GM19023 (cell line): ENCODE measurements around the gene MACROH2A1.

ENCODE experiments used
- ATAC-seq: cut with Tn5 transposase; IDR thresholded peaks from one replicate; pipeline ENCODE4 v1.9.1; 2021; ENCODE audit warnings: mild to moderate bottlenecking, moderate library complexity; ENCODE audit not compliant: unreplicated experiment

MACROH2A1 gene

DNA sequence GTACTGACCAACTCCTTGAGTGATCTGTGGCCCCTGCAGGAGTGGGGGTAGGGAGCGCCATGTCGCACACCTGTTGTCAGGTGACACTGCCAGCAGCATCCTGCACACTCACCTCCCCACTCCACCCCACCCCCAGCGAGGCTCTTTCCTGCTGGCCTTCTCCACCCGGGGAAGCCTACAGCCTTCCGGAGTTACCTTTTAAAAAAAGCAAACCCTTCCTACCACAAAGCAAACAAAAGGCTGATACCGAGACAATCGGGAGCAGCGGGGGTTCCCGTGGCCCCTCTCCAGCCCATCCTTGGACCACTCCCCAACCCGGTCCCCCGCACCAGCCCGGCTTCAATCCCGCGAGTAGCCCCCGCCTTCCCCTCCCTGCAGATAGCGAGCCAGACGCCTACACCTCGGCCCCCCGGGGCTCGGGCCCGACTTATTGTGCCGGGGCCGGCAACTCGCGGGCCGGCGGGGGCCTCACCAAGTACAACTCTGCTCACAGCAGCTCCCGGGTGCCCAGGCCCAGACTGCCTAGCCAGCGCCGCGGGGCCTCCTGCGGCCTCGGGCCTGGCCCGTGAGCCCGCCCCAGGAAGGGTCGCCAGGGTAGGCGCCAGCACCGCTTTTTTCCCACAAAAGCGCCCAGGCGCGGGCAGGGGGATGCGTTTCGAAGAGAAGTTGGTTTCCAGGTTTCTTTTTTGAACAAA is 724 bp downstream of the MACROH2A1 start:
- peak; percentile 35 for ATAC-seq

DNA sequence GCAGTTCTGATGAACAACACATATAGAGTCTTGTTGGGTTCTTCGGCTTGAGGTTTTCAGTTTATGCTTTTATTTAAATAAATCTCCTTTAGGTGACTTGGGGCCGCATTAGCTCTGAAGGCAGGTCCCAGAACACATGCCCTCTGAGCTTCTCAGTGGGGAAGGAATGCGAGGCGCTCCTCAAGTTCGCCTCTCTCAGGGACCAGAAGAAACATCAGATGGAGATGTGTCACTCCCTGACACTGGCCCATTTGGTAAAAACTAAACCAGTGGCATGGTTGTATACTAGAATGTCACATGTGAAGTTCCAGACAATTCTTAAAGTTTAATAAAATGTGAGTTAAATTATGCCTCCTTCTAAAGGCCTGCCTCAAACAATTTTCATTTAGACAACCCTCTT is 1.9 kb downstream of the MACROH2A1 start:
- ATAC-seq: no peak

DNA sequence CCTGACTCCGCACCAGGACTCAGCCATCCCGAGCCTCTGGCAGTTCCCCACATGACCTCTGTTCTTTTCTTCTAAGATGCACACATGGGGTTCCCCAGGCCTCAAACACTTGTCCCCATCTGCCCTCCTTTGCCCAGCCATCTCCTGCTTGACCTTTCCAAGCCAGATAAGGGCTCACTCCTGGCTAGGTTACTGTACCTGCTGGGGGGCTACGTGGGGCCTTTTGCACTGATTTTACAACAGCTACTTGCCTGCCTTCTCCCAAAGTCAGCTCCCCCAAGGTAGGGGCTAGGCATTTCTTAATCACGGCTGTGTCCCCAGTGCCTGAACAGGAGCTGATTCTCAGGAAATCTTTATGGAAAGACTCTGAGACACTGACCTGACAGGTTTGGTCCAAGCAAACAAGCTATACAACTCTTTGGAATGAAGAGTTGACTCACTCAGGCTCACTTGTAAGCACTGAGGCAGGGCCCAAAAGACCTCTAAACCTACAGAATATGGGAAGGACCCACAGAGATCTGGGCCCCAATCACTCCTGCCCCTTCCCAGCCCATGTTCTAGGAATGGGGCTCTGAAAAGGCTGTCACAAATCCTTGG is 2.5 kb downstream of the MACROH2A1 start:
- no peak for ATAC-seq

DNA sequence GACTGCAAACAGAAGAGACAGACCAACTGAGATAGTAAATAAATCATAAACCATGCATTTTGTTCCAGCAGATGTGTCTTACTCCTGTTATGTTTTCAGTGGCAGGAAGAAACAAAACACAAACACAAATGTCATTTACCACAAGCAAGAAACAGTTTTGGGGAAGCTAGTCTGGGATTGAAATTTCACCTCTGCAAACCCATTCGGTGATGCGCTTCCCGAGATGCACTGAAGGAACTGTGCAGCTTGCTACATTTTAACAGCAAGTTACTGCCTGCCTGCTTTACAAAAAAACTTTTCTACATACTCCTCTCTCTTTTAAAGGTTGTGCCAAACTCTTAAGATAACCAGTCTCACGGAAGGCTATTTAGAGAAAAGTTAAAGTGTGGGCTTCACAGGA is 3.2 kb downstream of the MACROH2A1 start:
- no peak for ATAC-seq

DNA sequence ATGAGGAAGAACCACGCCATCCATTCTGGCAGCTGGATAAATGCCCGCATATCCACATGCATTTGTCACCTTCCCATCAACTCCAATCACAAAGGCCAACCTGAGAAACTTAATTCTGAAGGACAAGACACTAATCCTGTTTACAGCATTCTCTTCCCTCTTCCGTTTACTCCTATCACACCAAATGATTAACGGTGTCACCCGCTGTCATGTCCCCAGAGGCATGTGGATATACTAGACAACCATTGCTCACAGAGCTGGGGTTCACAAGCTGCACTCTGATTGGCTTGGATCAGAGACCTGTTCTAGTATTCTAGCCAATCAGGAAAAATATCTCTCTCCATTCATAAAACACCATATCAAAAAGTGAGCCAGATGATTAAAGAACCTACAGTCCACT is 3.6 kb downstream of the MACROH2A1 start:
- ATAC-seq: no peak

DNA sequence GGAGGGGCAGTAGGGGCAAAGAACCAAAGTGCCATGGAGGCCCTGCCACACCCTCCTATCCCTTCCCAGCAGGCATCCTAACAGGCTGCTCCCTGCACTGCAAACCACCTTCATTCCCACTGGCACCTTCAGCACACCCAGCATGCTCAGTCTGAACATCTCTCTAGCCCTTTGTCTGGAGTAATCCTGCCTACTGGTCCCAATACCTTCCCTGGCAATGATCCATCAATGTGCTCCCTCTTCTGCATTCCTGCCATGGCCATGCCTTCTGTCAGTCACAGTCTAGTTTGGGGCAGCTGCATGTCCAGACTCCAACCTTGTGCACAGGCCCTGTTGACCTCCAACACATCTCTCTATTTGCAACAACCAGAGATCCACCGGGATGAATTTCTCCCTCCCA is 4.9 kb downstream of the MACROH2A1 start:
- no peak for ATAC-seq

DNA sequence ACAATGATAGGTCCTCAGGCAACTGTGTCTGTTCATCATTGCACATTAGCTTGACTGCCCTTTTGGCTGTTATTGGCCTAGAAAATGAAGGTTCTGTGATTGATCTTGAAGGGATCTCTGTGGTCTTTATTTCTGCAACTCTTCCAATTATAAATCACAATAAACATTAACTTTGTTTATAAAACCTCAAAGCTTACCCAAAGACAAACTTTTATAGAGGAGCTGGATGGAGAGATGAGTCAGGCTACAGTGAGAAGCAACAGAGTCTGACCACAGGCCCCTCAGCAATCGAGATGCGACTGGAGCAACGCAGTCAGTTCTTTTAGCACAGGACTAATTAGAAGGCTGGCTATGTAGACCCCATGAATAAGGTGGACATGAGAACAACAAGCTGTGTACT is 5.3 kb downstream of the MACROH2A1 start:
- ATAC-seq: no peak

DNA sequence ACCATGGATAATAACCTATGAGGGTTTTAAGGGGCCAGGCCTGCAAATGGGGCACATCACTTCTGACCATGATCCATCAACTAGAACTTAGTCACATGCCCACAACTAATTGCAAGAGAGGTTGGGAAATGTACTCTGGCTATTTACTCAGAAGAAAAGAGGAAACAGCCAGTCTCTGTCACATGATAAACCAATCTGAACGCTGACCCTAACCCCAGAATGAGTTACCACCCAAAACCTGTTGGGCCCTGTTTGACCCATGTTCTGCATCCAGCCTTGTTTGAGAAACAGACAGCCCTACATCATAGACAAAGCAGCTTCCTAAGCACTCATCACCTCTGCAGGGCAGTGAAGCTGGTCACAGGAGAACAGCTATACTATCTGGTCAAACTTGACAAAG is 5.8 kb downstream of the MACROH2A1 start:
- no peak for ATAC-seq

DNA sequence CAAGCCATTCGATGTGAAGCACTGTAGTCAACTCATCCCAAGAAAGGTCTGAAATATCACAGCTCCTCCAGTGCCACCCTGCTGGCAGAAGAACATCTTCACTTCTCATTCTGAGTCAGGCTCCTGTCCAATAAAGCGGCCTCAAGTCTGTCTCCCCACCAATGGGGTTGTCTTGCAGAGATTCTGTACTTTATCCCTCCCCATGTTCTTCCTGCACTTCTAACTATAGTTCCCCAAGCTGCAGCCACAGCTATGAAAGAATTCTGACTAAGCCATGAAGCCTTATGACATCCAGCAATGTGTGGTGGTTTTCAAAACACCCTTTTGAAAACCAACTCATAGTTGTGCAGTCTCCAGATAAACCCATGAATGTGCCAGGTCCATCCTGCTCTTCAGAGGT is 6.8 kb downstream of the MACROH2A1 start:
- no peak for ATAC-seq

DNA sequence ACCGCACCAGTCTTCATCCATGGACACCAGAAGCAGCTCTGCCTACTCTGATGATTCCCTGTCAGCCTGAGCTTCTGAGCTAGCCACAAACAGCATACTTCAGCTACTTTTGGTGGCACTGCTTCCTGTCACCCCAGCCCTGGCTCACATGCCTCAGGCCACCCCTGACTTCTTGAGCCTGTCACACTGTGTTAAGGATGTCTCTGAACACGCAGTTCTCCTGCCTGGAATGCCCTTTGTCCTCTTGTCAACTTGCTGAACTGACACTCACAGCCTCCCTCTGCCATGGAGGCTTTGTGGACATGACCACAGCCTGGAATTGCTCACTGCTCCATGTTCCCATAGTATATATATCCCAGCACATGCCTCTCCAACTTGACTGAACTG is 7.2 kb downstream of the MACROH2A1 start:
- no peak for ATAC-seq

DNA sequence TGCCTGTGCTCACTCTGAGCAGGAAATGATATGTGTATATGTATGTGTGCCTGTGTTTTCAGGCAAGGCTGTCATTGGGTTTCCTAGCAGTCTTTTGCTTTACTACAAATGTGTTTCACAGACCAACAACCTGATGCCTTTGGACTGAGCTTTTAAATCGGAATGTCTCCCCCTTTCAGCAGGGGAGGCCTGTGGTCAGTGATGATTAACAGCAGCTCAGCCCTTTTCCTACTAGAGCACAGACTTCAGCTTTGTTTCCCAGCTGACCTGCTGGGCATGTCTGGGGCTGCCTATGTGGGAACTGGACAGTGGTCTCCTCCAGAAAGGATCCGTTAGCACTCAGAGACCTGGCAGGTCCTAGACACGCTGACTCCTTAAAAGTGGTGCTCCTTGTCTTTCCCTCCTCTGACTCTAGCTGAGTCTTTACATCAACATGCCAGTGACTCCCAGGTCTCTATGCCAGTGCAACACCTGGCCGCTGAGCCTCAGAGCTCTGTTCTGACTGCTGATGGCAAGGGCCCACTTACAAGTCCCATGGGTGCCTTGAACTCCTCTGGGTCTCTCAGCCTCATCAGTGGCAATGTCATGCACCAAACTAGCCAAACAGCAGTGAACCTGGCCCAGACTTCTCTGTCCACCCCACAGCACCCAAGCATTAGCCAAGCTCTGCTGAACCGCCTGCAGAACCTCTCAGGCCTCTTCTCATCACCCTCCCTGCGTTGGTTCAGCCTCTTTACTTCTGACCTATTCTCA is 7.7 kb downstream of the MACROH2A1 start:
- no peak for ATAC-seq

DNA sequence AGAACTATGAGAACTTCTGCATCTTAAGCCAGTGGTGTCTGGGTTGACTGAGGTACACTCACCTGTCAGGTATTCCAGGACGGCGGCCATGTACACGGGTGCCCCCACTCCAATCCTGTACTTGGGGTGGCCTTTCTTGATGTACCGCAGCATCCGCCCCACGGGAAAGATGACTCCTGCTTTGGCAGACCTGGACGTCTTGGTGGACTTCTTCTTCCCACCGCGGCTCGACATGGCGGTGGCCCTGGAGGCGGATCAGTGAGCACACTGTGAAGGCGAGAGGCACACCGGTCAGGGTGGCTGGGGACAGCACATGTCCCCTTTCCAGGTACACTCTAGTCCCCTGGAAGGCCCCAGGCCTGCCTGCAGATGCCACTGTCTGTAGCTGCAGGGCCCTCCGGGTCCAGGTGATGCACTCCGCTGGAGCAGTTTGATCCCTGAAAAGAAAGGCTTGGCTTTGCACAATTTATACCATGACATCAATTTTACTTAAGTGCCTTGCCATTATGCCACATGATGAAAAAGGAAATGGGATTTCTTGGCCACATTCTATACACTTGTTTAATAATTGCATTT is 10.1 kb downstream of the MACROH2A1 start:
- no peak for ATAC-seq

DNA sequence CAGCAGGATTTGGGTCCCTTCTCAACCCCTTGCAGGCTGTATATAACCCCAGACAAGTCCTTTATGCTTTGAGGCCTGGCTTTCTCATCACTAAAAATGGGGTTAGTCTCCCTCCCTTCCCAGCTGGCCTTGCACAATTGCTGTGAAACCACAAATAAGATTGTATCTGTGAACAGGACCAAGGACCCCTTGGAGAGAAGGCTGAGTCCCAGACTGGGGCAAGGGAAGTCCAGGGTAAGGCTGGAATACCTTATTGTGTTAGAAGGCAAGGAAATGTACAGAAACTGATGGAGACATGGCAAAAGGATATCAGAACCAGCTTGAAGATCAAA is 11.4 kb downstream of the MACROH2A1 start:
- ATAC-seq: no peak

DNA sequence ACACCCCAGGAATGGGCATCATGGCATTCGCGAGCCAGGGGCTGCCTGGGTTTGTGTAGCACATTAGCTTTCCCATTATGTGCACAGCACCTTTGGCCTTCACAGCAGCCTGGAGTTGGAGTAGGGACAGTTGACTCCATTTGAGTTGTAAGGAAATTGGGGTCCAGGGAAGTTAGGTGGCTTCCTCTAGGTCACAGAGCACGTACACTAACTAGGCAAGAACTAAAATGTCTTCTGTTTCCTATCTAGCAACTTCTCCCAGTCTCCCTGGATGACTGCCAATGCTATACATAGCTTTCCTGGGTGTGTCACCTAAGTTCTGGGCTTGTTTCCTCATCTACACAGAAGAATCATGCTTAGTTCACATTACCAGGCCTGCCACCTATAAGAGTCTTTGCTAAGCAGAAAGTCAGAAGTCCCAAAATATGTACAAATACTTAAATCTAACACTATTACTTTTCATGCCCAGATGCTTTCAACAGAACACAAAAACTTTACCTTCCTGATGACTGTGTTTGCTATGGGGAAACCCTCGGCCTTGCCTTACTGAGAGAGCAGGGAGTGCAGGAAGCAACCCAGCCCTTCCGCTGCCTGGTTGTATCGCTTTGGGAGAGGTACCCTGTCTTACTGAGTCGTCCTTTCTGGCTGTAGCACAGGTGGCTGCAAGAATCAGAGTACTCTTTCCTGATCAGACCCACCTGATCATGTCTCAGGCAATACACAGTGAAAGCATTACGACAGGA is 12.0 kb downstream of the MACROH2A1 start:
- no peak for ATAC-seq

DNA sequence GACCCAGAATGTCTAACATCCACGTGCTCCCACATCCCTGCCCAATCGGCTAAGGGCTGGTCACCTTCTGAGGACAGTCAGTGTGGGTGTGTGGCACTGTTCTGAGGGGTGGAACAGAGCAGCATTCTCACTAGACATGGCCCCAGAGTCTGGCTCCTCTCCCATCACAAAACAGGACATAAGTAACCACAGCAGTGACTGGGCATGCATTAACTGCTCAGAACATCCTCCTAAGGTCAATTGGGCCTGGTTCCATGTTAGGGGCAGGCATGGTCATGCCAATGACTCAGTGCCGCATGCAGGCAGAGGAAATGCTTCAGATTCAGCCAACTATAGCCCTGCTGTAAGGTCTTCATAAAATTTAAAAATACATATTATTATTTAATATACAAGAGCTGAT is 12.9 kb downstream of the MACROH2A1 start:
- ATAC-seq: no peak

DNA sequence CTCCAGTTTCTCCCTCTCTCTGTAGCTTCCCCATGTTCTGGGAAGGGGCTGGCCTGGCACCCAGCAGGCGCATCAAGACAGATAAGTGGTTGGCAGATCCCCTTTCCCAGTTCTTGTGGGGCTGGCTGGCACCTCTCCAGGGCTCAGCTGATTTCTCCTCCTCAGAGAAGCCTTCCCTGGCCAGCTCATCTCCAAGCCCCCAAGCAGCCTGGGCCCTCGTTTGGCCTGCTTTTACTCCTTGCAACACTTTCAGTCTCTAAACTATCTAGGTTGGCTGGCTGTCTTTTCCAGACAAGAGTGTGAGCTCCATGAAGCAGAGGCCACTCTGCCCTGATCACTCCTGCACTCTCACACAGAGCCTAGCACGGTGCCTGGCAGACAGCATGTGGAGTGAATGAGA is 13.5 kb downstream of the MACROH2A1 start:
- no peak for ATAC-seq

DNA sequence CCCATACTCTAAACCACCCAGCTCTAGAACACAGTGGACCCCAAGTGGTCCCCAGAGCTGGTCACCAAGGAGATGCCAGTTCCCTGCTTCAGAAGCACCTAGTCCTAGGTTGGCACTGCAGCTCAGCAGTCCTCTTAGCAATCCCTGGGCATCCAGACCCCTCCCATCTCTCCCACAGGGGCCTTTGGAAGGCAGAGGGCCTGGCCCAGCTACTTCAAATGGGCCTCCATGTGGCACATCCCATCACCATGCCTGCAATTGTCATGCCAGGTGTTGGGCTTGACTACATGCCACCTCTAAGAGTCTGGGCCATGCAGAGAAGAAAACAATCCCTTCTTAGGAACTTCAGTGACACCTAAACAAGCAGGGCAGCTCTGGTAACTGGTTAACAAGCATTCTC is 14.1 kb downstream of the MACROH2A1 start:
- ATAC-seq: no peak

DNA sequence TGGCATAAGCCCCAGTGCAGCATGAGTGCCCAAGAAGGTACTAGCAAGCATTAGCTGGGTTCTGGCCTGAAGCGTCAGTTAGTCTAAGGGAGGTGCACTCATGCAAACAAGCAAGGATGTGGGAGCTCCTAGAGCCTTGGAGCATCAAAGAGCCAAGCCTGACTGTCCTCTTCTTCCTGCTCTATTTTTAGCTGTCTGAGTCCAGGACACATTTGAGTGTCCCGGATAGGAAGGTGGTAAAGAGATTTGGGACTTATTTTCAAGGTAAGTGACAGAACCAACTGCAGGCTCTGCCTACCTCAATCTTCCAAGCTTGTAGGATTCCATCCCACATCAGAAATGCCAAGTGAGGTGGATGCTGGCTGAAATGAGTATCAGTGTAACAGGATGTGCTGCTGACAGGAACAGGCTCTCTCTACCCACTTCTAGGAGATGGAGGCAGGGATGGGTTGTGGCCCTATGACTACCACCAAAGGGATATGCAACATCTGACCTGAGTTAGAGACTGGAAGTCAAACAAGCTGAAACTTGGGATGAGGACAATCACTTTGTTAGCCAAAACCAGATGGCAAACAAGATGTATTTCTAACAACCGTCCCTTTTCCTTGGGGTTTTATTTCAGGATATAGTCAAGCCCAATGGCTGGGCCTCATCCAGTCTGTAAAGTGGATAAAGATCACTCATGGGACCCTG is 15.1 kb downstream of the MACROH2A1 start:
- ATAC-seq: no peak

DNA sequence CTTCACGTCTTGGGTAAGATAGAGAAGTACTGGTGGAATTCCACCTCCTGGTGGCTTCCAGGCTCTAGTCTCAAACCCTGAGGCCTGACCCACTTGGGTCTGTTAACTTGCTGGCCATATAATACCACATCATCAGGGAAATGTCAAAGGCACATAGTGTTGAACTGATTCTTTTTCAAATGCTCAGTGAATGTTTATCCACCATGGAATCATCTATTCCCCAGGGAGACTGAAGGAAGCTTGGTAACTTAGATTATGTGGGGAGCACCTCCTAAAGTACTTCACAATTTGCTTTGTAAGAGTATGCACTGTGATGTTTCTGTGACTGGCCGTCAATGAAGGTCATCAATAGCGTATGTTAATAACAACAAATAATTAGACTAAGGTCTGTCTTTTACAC is 16.1 kb downstream of the MACROH2A1 start:
- no peak for ATAC-seq

DNA sequence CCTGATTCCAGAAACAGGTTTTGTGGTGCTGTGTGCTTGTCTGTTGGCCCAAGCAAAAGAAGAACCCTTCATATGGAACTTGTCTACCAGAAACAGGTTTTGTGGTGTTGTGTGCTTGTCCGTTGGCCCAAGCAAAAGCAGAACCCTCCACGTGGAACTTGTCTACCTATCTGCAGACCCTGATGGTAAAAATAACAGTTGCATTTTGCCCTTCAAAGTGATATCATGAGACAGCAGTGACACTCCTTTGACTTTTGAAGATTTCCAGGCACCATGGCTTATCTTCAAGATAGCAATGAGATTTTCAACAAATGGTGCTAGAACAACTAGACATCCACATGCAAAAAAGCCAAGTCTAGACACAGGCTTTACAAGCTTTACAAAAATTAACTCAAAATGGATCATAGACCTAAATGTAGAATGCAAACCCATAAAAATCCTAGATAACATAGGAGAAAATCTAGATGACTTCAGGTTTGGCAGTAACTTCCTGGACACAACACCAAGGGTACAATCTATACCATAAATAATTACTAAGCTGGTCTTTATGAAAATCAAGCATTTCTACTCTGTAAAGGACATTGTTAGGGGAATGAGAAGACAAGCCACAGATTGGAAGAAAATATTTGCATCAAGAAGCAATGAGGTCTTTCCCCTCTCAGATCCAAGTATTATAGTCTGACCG is 16.8 kb downstream of the MACROH2A1 start:
- no peak for ATAC-seq
